ENCODE measurements around the gene UBE2L6. TPM values are rescaled to one million over a fixed set of nuclear protein-coding genes. Genes with fewer than 3 reads are reported as not detected.

UBE2L6 gene
- polyA plus RNA-seq, 2 of the 4 experiments (the other 2 are of a cell fraction): 14.8 to 18.2 TPM

- Histone ChIP-seq H3K4me1 (no peaks in the 10 kb centered on the region), H3K9me3 (no peaks in the 10 kb centered on the region), H3K4me2 (no peak overlapping the region), H3K4me3 (no peak overlapping the region), H3K27ac (no peak overlapping the region)
- FAIRE-seq (no peak), DNase-seq (ENCODE audit: low read depth in 1 of 2, low spot score in 1 of 2) (no peak), ATAC-seq (no peak)
- ChIA-PET POLR2A (no interaction called here), CTCF (interaction anchor here (1.0 to 2.0 kb wide), 5 partner anchors 13 to 97 kb away, joined by 3 to 9 read pairs (median 4); no protein-coding TSS in a partner anchor)
- TF ChIP-seq NFE2L2 (conservative IDR thresholded peaks at IDR 0.05; ENCODE audit: low read length) (no peak), CEBPB (IDR thresholded peaks at IDR 0.05) (no peak), HEYL (CRISPR knock-in tag; IDR thresholded peaks at IDR 0.05) (no peak), FOXS1 (CRISPR knock-in tag; IDR thresholded peaks at IDR 0.05) (no peak), SREBF2 (IDR thresholded peaks at IDR 0.05) (no peak), MAFK (IDR thresholded peaks at IDR 0.05; ENCODE audit: partially characterized antibody) (no peak), CBX2 (IDR thresholded peaks at IDR 0.05; ENCODE audit: borderline replicate concordance, low read depth) (no peak), USF2 (IDR thresholded peaks at IDR 0.05) (no peak), RARB (CRISPR knock-in tag; IDR thresholded peaks at IDR 0.05) (no peak), TFCP2L1 (CRISPR knock-in tag; IDR thresholded peaks at IDR 0.05) (no peak), ESRRA (IDR thresholded peaks at IDR 0.05; ENCODE audit: borderline replicate concordance, low read length) (no peak), ZFP36 (IDR thresholded peaks at IDR 0.05; ENCODE audit: borderline replicate concordance, partially characterized antibody) (no peak), RFX5 (IDR thresholded peaks at IDR 0.05) (no peak), EP300 (IDR thresholded peaks at IDR 0.05) (no peak), ELK1 (IDR thresholded peaks at IDR 0.05; ENCODE audit: low read depth, low read length) (no peak), TP53 (CRISPR knock-in tag; IDR thresholded peaks at IDR 0.05) (no peak), HOXA7 (CRISPR knock-in tag; IDR thresholded peaks at IDR 0.05) (no peak), BCL3 (IDR thresholded peaks at IDR 0.05) (no peak), NPAS2 (CRISPR knock-in tag; IDR thresholded peaks at IDR 0.05; ENCODE audit: borderline replicate concordance) (no peak)
- 69% methylated on average over 2 of the region's 2 CpGs for WGBS (ENCODE audit: missing lambda C conversion rate)
These were observed 12.1 kb downstream of the UBE2L6 start for GRCh38 chr11:57555393-57555792.

- Histone ChIP-seq H3K4me2 (no peak overlapping the region), H3K27ac (no peak overlapping the region), H3K4me3 (no peak overlapping the region), H3K9me3 (no peaks in the 10 kb centered on the region), H3K4me1 (no peaks in the 10 kb centered on the region)
- FAIRE-seq (no peak), DNase-seq (ENCODE audit: low read depth in 1 of 2, low spot score in 1 of 2) (no peak), ATAC-seq (no peak)
- WGBS (ENCODE audit: missing lambda C conversion rate): 87% methylated on average over 5 of the region's 5 CpGs
- ChIA-PET CTCF (interaction anchor here (1.3 to 2.0 kb wide), 2 partner anchors 59 to 92 kb away, joined by 3 to 4 read pairs; no protein-coding TSS in a partner anchor), POLR2A (interaction anchor here (1.1 kb wide), 1 partner anchor 21 kb away, joined by 3 read pairs; no protein-coding TSS in a partner anchor)
- no peak for TF ChIP-seq KDM5A (IDR thresholded peaks at IDR 0.05)
- TF ChIP-seq HOXA7 (CRISPR knock-in tag; IDR thresholded peaks at IDR 0.05): no peak
- no peak for TF ChIP-seq RAD21 (conservative IDR thresholded peaks at IDR 0.05 in 1 of 2, IDR thresholded peaks at IDR 0.05 in 1 of 2)
- no peak for TF ChIP-seq HEYL (CRISPR knock-in tag; IDR thresholded peaks at IDR 0.05)
- no peak for TF ChIP-seq ESRRA (IDR thresholded peaks at IDR 0.05; ENCODE audit: borderline replicate concordance, low read length)
- TF ChIP-seq JUN (IDR thresholded peaks at IDR 0.05): no peak
- TF ChIP-seq HOXB5 (CRISPR knock-in tag; IDR thresholded peaks at IDR 0.05): no peak
- TF ChIP-seq PHF8 (IDR thresholded peaks at IDR 0.05; ENCODE audit: borderline replicate concordance, low read depth): no peak
- TF ChIP-seq USF2 (IDR thresholded peaks at IDR 0.05): no peak
- no peak for TF ChIP-seq RCOR1 (IDR thresholded peaks at IDR 0.05; ENCODE audit: low read depth, low read length)
- TF ChIP-seq FOXS1 (CRISPR knock-in tag; IDR thresholded peaks at IDR 0.05): no peak
- no peak for TF ChIP-seq HOXB13 (CRISPR knock-in tag; IDR thresholded peaks at IDR 0.05; ENCODE audit: low read depth)
- TF ChIP-seq EP300 (IDR thresholded peaks at IDR 0.05): no peak
- no peak for TF ChIP-seq FOSB (CRISPR knock-in tag; IDR thresholded peaks at IDR 0.05)
- no peak for TF ChIP-seq JUNB (IDR thresholded peaks at IDR 0.05)
- TF ChIP-seq MAZ (IDR thresholded peaks at IDR 0.05; ENCODE audit: borderline replicate concordance, low read depth, low read length): no peak
- no peak for TF ChIP-seq SMC3 (IDR thresholded peaks at IDR 0.05)
- TF ChIP-seq HDAC2 (IDR thresholded peaks at IDR 0.05): no peak
- TF ChIP-seq ZSCAN20 (CRISPR knock-in tag; IDR thresholded peaks at IDR 0.05): no peak
These were observed 15.0 kb downstream of the UBE2L6 start for GRCh38 chr11:57552479-57552878.

Data from A549 (cell line).